GM10266 (cell line): ENCODE data around the gene STARD7.

Experiments used
- DNase-seq: peaks from one replicate; pipeline ENCODE4 v3.0.0; 2012; ENCODE audit errors: extremely low spot score
- TF ChIP-seq, protein P1 (sequence below): IDR thresholded peaks from 2 replicates; pipeline ENCODE4 v1.5.1; 2012; ENCODE audit warnings: mild to moderate bottlenecking, low read depth; ENCODE audit not compliant: control insufficient read depth, insufficient read depth; ENCODE audit errors: missing control alignments

Gene STARD7

DNA sequence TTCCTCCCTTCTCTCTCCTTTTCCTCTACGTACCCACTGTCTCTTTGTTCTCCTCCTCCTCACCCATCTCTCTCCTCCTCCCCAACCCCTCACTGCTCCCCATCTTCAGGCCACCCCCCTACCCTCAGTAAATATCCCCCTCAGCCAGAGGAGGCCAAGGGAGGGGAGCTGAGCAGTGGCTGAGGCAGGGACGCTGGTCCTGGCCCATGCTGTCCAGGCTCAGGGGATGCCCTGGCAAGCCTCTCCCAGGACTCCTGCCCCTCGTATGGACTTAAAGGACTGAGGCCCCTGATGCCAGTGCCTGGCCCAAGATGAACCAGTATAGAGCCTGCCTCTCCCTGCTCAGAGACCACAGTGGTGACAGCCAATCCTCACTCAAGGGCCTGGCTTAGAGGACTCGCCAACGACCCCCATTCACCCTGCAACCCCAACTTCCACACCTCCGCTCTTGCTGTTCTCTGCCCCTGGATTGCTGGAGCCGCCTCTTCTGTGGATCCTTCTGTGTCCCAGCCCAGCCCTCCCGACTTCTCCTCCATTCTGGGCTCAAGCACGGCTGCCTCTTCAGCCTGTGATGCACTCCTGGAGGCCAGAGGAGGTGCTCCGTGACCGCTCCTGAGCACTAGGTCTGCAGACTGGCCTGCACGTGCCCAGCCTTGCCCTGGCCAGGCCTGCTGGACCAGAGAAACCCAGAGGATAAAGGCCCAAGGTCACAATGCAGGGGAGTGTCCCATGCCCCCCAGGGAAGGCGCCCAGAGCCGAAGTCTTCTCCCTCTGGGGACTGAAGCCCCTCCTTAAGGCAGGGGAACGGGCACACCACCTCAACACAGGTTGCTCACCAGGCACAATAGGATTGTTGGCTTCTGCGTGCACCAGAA is 53.9 kb downstream of the STARD7 start:
- no peak for DNase-seq

DNA sequence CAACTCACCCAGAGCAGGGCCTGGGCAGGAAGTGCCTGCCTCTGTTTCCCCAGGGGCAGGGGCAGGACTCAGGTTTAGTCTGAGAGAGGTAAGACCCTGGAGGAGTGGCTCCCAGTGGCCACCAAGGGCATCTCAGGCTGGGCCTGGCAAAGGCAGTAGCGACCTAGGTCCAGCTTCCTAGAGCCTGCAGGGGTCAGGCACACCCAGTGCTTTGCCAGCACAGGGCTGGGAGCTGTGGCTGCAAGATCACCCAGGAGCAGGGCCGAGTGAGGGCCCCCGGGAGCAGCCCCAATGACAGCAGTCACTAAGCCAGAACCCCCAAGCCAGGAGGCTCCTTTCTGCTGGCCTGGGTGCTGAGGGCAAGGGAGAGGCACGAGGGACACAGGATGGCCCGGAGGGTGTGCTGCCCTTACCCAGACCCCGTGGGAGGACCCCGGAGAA is 54.6 kb downstream of the STARD7 start:
- no peak for DNase-seq
- TF ChIP-seq, protein P1, sequence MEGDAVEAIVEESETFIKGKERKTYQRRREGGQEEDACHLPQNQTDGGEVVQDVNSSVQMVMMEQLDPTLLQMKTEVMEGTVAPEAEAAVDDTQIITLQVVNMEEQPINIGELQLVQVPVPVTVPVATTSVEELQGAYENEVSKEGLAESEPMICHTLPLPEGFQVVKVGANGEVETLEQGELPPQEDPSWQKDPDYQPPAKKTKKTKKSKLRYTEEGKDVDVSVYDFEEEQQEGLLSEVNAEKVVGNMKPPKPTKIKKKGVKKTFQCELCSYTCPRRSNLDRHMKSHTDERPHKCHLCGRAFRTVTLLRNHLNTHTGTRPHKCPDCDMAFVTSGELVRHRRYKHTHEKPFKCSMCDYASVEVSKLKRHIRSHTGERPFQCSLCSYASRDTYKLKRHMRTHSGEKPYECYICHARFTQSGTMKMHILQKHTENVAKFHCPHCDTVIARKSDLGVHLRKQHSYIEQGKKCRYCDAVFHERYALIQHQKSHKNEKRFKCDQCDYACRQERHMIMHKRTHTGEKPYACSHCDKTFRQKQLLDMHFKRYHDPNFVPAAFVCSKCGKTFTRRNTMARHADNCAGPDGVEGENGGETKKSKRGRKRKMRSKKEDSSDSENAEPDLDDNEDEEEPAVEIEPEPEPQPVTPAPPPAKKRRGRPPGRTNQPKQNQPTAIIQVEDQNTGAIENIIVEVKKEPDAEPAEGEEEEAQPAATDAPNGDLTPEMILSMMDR, result peak; percentile 22

More for the DNA sequence above, 53.9 kb downstream of the STARD7 start:
- TF ChIP-seq, protein P1, result no peak

DNA sequence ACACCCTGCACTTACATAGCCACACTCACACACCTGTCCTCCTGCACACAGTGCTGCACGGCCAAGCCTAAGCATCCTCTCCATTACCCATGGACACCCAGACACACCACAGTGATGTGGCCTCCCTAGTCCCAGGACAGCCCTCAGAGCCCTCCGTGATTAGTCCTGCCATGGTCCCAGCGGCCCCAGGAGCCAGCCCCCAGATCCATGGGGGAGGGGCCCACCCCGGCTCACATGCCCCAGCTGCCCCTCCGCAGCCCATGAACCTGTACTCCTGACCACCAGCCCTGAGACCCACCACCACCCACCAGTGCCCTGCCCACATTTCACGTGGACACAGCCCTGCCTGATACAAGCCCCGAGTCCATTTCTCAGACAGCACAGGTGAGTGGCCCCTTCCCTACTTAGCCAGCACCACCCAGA is 55.3 kb downstream of the STARD7 start:
- TF ChIP-seq, protein P1, result no peak
- no peak for DNase-seq

DNA sequence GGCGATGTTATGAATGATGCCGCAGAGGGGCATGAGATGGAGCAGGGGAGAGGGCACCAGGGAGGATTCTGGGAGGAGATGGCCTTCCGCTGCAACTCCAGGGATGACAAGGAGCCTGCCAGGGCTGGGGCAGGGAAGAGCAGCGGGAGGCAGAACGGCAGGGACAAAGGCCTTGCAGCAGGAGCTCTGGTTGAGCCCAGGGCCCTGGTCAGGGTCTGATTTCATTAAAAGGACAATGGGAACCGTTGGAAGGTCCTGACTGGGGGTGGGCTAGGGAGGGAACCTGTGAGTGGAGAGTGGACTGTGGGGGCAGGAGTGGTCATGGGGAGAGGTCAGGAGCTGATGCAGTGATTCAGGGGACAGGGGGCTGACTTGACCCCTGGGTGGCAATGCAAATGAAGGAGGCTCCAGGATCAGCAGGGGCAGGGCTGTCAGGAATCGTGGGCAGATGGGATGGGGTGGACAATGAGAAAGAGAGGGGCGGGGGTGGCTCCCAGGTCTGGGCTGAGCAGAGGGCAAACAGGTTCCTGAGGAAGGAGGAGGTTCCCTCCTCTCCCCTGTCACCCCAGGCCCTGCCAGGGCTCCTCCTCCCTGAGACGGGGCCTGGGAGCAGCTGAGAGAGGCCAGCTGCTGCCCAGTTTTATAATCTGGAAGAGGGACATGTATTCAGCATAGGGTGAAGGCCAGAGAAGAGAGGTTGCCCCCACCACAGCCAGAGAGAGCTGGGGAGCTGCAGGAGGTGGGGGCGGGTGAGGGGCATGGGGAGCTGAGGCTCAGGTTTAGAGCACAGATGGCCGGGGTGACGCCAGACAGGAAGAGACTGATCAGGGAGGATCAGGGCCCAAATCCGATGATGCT is 56.1 kb downstream of the STARD7 start:
- TF ChIP-seq, protein P1, result no peak
- no peak for DNase-seq

DNA sequence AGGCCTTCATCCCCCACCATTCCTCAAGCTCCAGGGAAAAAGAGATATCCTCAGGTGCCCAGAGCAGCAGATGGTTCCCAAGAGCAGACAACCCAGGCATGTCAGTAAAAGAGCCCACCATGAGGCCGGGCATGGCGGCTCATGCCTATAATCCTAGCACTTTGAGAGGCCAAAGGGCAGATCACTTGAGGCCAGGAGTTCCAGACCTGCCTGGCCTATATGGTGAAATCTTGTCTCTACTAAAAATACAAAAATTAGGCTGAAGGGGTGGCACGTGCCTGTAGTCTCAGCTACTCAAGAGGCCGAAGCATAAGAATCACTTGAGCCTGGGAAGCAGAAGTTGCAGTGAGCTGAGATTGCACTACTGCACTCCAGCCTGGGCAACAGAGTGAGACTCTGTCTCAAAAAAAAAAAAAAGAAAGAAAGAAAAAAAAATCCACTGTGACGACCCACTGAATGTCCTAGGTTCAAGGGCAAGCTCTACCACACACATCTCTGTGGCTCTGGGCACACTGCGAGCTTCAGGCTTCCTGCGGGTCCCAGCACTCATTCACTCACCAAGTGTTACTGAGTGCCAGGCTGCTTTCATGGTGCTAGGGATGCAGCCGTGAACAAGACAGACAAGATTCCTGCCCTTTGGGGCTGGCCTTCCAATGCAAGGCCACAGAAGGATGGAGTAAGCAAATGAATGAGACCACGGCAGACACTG is 56.9 kb downstream of the STARD7 start:
- TF ChIP-seq, protein P1, result no peak
- no peak for DNase-seq

DNA sequence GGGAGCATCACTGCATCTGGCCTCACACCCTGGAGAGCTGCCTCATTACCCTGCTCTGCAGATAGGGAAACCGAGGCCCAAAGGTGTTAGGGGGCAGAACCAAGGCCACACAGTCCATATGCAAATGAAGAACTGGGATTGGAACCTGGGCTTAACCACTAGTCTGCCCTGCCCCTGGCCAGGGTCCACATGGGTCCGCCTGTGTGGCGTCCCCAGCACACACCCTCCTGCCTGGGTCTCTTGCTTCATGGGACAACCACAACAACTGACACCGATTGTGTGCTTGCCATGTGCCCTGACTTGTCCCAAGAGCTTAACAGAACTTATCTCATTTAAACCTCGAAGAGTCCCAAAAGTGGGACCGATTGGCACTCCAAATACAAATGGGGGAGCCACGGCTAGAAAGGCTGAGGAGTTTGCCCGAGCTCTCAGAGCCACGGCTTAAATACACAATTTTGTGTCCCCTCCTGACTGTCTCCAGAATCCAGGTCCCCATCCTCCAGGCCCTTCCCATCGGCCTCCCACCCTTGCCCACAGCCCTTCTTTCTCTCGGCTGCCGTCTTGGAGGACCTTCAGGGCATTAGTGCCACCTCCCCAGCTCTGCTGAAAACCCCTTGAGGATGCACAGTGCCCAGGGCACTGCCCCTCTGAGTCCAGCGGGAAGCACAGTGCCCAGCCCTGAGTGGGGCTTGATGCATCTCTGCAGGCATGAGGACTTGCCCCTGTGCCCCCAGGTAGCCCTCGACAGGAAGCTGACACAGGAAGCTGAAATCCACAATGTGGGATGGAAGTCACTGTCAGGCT is 57.6 kb downstream of the STARD7 start:
- TF ChIP-seq, protein P1, result no peak
- DNase-seq, result no peak
